GM12878 (cell line): ENCODE results near the gene ARL16.

Experiments used
- EGR1 ChIP-seq, 2 experiments: IDR thresholded peaks; 1 replicate in 1 of 2; 2 replicates in 1 of 2; pipeline ENCODE4 v1.6.1; 2011 to 2012; ENCODE audit warnings: low read depth in 2 of 2, low read length in 2 of 2, borderline replicate concordance in 1 of 2, mild to moderate bottlenecking in 1 of 2, moderate library complexity in 1 of 2
- GATAD2B ChIP-seq: fragments of 450-650 bp; conservative IDR thresholded peaks from 2 replicates; pipeline ENCODE4 v1.6.1; 2017; ENCODE audit warnings: low read depth, mild to moderate bottlenecking, moderate library complexity
- NBN ChIP-seq: fragments of 450-650 bp; IDR thresholded peaks from 2 replicates; pipeline ENCODE4 v1.6.1; 2016
- NFYB ChIP-seq: IDR thresholded peaks from 2 replicates; pipeline ENCODE4 v1.6.1; 2011; ENCODE audit warnings: low read depth, mild to moderate bottlenecking, low read length, improper control_type of control experiment, moderate library complexity; ENCODE audit not compliant: insufficient read depth
- TAF1 ChIP-seq: IDR thresholded peaks from 2 replicates; pipeline ENCODE4 v1.6.1; 2011; ENCODE audit warnings: mild to moderate bottlenecking, low read depth, low read length, borderline replicate concordance
- ZNF384 ChIP-seq: IDR thresholded peaks from 2 replicates; pipeline ENCODE4 v1.6.1; 2012; ENCODE audit warnings: low read depth, mild to moderate bottlenecking, low read length, improper control_type of control experiment, borderline replicate concordance
- TF ChIP-seq, protein P1 (sequence below): fragments of 450-650 bp; IDR thresholded peaks from 2 replicates; pipeline ENCODE4 v1.6.1; 2018; ENCODE audit warnings: borderline replicate concordance, mild to moderate bottlenecking; ENCODE audit not compliant: partially characterized antibody
- TF ChIP-seq, protein P2 (sequence below), 3 experiments: IDR thresholded peaks in 2 of 3; conservative IDR thresholded peaks in 1 of 3; 2 replicates each; pipeline ENCODE4 v1.5.1; 2011; ENCODE audit warnings: low read depth in 3 of 3, low read length in 3 of 3, mild to moderate bottlenecking in 3 of 3, control low read depth in 2 of 3, moderate library complexity in 2 of 3, inconsistent platforms in 1 of 3, mixed read lengths in 1 of 3; ENCODE audit not compliant: control insufficient read depth in 2 of 3, insufficient read depth in 1 of 3; ENCODE audit errors: extremely low read depth in 1 of 3

DNA sequence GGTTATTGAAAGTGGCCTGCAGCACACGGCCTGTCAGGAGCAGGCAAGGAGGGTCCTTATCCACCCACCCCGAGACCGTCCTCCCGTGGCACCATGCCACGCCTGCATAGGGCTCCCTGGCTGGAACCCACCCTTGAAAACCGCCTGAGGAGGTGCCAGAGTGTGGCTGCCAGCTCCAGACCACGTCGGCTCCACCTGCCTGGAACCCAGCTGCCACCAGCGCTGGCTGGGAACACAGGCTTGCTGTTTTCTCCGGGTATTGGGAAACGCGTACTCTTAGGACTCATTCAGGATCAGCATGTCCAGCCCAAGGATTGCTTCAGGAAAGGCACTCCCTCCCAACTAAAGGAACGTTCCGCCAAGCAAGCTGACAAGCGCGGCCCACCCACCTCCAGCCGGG is 6.7 kb downstream of the ARL16 start:
- TF ChIP-seq, protein P1, sequence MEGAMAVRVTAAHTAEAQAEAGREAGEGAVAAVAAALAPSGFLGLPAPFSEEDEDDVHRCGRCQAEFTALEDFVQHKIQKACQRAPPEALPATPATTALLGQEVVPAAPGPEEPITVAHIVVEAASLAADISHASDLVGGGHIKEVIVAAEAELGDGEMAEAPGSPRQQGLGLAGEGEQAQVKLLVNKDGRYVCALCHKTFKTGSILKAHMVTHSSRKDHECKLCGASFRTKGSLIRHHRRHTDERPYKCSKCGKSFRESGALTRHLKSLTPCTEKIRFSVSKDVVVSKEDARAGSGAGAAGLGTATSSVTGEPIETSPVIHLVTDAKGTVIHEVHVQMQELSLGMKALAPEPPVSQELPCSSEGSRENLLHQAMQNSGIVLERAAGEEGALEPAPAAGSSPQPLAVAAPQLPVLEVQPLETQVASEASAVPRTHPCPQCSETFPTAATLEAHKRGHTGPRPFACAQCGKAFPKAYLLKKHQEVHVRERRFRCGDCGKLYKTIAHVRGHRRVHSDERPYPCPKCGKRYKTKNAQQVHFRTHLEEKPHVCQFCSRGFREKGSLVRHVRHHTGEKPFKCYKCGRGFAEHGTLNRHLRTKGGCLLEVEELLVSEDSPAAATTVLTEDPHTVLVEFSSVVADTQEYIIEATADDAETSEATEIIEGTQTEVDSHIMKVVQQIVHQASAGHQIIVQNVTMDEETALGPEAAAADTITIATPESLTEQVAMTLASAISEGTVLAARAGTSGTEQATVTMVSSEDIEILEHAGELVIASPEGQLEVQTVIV, result no peak
- TF ChIP-seq EGR1 (IDR thresholded peaks at IDR 0.05; ENCODE audit: borderline replicate concordance in 1 of 2, low read depth in 2 of 2, low read length in 2 of 2), result no peak
- TF ChIP-seq NFYB, result no peak
- TF ChIP-seq ZNF384, result no peak
- no peak for TF ChIP-seq GATAD2B
- no peak for TF ChIP-seq TAF1
- TF ChIP-seq, protein P2, sequence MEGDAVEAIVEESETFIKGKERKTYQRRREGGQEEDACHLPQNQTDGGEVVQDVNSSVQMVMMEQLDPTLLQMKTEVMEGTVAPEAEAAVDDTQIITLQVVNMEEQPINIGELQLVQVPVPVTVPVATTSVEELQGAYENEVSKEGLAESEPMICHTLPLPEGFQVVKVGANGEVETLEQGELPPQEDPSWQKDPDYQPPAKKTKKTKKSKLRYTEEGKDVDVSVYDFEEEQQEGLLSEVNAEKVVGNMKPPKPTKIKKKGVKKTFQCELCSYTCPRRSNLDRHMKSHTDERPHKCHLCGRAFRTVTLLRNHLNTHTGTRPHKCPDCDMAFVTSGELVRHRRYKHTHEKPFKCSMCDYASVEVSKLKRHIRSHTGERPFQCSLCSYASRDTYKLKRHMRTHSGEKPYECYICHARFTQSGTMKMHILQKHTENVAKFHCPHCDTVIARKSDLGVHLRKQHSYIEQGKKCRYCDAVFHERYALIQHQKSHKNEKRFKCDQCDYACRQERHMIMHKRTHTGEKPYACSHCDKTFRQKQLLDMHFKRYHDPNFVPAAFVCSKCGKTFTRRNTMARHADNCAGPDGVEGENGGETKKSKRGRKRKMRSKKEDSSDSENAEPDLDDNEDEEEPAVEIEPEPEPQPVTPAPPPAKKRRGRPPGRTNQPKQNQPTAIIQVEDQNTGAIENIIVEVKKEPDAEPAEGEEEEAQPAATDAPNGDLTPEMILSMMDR (IDR thresholded peaks at IDR 0.05 in 2 of 3, conservative IDR thresholded peaks at IDR 0.05 in 1 of 3; ENCODE audit: control insufficient read depth in 2 of 3, extremely low read depth in 1 of 3, insufficient read depth in 1 of 3, low read depth in 3 of 3, low read length in 3 of 3), result no peak
- no peak for TF ChIP-seq NBN
